Esophagus mucosa (tissue), 1 donor: Measurements from ENCODE around the gene LMOD2. TPM values are rescaled to one million over a fixed set of nuclear protein-coding genes. Genes with fewer than 3 reads are reported as not detected.

Source experiments
- ATAC-seq: fragments of 200-7000 bp; cut with Tn5 transposase; one replicate; pipeline ENCODE4 v1.9.1; 2020
- total RNA-seq: library from RNA; stranded (reverse); gene quantifications from one replicate; pipeline ENCODE4 v1.2.4, GENCODE V29; 2023
- donor health status: DM: yes; HTN: yes; CAD: no.

Gene LMOD2
- total RNA-seq, 1 donor from 2014 or later, result not detected

- ATAC-seq, result no peak
Observed at GRCh38 chr7:123673752-123674398, 18.2 kb downstream of the LMOD2 start.

- peak; percentile 66 for ATAC-seq
Observed at GRCh38 chr7:123674399-123675180, 18.9 kb downstream of the LMOD2 start.

GRCh38 chr7:123675181-123675473, 19.5 kb downstream of the LMOD2 start:
- ATAC-seq, result no peak

GRCh38 chr7:123677061-123677715, 21.5 kb downstream of the LMOD2 start:
- ATAC-seq, result no peak

- no peak for ATAC-seq
Observed at GRCh38 chr7:123679614-123680013, 23.9 kb downstream of the LMOD2 start.

- no peak for ATAC-seq
Observed at GRCh38 chr7:123680580-123680979, 24.9 kb downstream of the LMOD2 start.

GRCh38 chr7:123681561-123681960, 25.9 kb downstream of the LMOD2 start:
- no peak for ATAC-seq

- no peak for ATAC-seq
Observed at GRCh38 chr7:123682690-123683089, 27.0 kb downstream of the LMOD2 start.

GRCh38 chr7:123687161-123687560, 31.5 kb downstream of the LMOD2 start:
- no peak for ATAC-seq

GRCh38 chr7:123687727-123688126, 32.1 kb downstream of the LMOD2 start:
- no peak for ATAC-seq

- ATAC-seq, result no peak
Observed at GRCh38 chr7:123689250-123689649, 33.6 kb downstream of the LMOD2 start.

- no peak for ATAC-seq
Observed at GRCh38 chr7:123690550-123690949, 34.9 kb downstream of the LMOD2 start.

GRCh38 chr7:123692471-123692877, 36.8 kb downstream of the LMOD2 start:
- peak; percentile 22 for ATAC-seq

- no peak for ATAC-seq
Observed at GRCh38 chr7:123695944-123696677, 40.4 kb downstream of the LMOD2 start.

- ATAC-seq, result no peak
Observed at GRCh38 chr7:123705211-123705901, 49.7 kb downstream of the LMOD2 start.

- no peak for ATAC-seq
Observed at GRCh38 chr7:123709525-123709924, 53.9 kb downstream of the LMOD2 start.

GRCh38 chr7:123710683-123711082, 55.0 kb downstream of the LMOD2 start:
- ATAC-seq, result no peak

- no peak for ATAC-seq
Observed at GRCh38 chr7:123711832-123712293, 56.2 kb downstream of the LMOD2 start.

GRCh38 chr7:123712619-123713018, 57.0 kb downstream of the LMOD2 start:
- ATAC-seq, result no peak
